SK-N-SH (cell line): ENCODE measurements around the gene PPP1R3C.

Experiments
- EP300 ChIP-seq, 2 experiments: IDR thresholded peaks; 2 replicates each; pipeline versions ENCODE4 v1.4.0 to v1.6.1; 2012; ENCODE audit warnings: borderline replicate concordance in 1 of 2, low read depth in 1 of 2, low read length in 1 of 2
- FOXM1 ChIP-seq: IDR thresholded peaks from 2 replicates; pipeline ENCODE4 v1.4.0; 2012; ENCODE audit warnings: low read depth, mild to moderate bottlenecking
- JUND ChIP-seq: IDR thresholded peaks from 2 replicates; pipeline ENCODE4 v1.4.0; 2012
- NRF1 ChIP-seq: IDR thresholded peaks from 2 replicates; pipeline ENCODE4 v1.6.1; 2012; ENCODE audit warnings: low read depth, mild to moderate bottlenecking, low read length
- POLR2AphosphoS5 ChIP-seq: IDR thresholded peaks from 2 replicates; pipeline ENCODE4 v1.6.1; 2012; ENCODE audit warnings: low read depth, low read length
- RAD21 ChIP-seq: IDR thresholded peaks from 2 replicates; pipeline ENCODE4 v1.6.1; 2012; ENCODE audit warnings: mild to moderate bottlenecking, low read length
- RCOR1 ChIP-seq: fragments of 150-350 bp; IDR thresholded peaks from 2 replicates; pipeline ENCODE4 v1.6.1; 2017; ENCODE audit warnings: antibody characterized with exemption, low read length
- REST ChIP-seq: IDR thresholded peaks from 2 replicates; pipeline ENCODE4 v1.6.1; 2012; ENCODE audit warnings: mild to moderate bottlenecking, low read depth, low read length, moderate library complexity
- SIN3A ChIP-seq: IDR thresholded peaks from 2 replicates; pipeline ENCODE4 v1.6.1; 2012; ENCODE audit warnings: low read depth, mild to moderate bottlenecking, low read length, moderate library complexity, borderline replicate concordance
- TAF1 ChIP-seq: IDR thresholded peaks from 2 replicates; pipeline ENCODE4 v1.6.1; 2012; ENCODE audit warnings: low read depth, mild to moderate bottlenecking, low read length, moderate library complexity, borderline replicate concordance
- TEAD4 ChIP-seq: IDR thresholded peaks from 2 replicates; pipeline ENCODE4 v1.4.0; 2012; ENCODE audit warnings: mild to moderate bottlenecking, borderline replicate concordance; ENCODE audit not compliant: insufficient read depth
- TF ChIP-seq, protein P1 (sequence below): fragments of 200-600 bp; sonication (generic); IDR thresholded peaks from 2 replicates; pipeline ENCODE4 v1.6.1; 2017; ENCODE audit warnings: antibody characterized with exemption, mild to moderate bottlenecking, moderate library complexity

DNA sequence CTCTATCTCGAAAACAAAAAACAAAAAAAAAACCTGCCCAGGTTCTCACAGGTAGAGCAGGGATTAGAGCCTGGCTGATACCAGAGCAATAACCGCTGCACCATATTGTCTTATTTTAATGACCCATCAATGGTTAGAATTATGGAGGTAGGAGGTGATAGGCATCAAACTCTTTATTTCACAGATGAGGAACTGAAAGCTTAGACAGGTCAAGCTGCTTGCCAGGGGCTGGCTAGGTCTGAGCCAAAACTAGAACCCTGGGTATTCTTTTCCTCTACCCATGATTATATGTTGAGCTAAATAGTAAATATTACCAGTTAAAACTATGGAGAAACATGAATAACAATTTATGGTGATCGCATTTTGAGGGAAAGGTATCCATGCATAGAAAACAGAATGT, 2.0 kb upstream of the PPP1R3C start:
- TF ChIP-seq, protein P1, sequence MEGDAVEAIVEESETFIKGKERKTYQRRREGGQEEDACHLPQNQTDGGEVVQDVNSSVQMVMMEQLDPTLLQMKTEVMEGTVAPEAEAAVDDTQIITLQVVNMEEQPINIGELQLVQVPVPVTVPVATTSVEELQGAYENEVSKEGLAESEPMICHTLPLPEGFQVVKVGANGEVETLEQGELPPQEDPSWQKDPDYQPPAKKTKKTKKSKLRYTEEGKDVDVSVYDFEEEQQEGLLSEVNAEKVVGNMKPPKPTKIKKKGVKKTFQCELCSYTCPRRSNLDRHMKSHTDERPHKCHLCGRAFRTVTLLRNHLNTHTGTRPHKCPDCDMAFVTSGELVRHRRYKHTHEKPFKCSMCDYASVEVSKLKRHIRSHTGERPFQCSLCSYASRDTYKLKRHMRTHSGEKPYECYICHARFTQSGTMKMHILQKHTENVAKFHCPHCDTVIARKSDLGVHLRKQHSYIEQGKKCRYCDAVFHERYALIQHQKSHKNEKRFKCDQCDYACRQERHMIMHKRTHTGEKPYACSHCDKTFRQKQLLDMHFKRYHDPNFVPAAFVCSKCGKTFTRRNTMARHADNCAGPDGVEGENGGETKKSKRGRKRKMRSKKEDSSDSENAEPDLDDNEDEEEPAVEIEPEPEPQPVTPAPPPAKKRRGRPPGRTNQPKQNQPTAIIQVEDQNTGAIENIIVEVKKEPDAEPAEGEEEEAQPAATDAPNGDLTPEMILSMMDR = no peak
- TF ChIP-seq POLR2AphosphoS5 (no peak), NRF1 (no peak), TEAD4 (no peak), FOXM1 (no peak), RCOR1 (no peak), EP300 (IDR thresholded peaks at IDR 0.05; ENCODE audit: borderline replicate concordance in 1 of 2, low read depth in 1 of 2, low read length in 1 of 2) (no peak), TAF1 (no peak), SIN3A (no peak), RAD21 (no peak), JUND (no peak), REST (no peak)
